Endometrial microvascular endothelial cells (primary cell): ENCODE data around the gene MAPK7. TPM values are rescaled to one million over a fixed set of nuclear protein-coding genes. Genes with fewer than 3 reads are reported as not detected.

Source experiments
- in situ Hi-C: cut with HindIII; loops from 2 replicates; pipeline ENCODE4 v1.10.0; 2017; ENCODE audit warnings: low sequenced_read_pairs, low pct_unique_long_range_greater_than_20kb; ENCODE audit errors: inconsistent ontology term
- total RNA-seq: library from RNA; depleted of rRNA; stranded (reverse); fragments of >200 nt; gene quantifications from one replicate; pipeline ENCODE4 v1.2.3, GENCODE V29; 2015; ENCODE audit errors: inconsistent ontology term

MAPK7 gene
- 21.9 TPM for total RNA-seq

DNA sequence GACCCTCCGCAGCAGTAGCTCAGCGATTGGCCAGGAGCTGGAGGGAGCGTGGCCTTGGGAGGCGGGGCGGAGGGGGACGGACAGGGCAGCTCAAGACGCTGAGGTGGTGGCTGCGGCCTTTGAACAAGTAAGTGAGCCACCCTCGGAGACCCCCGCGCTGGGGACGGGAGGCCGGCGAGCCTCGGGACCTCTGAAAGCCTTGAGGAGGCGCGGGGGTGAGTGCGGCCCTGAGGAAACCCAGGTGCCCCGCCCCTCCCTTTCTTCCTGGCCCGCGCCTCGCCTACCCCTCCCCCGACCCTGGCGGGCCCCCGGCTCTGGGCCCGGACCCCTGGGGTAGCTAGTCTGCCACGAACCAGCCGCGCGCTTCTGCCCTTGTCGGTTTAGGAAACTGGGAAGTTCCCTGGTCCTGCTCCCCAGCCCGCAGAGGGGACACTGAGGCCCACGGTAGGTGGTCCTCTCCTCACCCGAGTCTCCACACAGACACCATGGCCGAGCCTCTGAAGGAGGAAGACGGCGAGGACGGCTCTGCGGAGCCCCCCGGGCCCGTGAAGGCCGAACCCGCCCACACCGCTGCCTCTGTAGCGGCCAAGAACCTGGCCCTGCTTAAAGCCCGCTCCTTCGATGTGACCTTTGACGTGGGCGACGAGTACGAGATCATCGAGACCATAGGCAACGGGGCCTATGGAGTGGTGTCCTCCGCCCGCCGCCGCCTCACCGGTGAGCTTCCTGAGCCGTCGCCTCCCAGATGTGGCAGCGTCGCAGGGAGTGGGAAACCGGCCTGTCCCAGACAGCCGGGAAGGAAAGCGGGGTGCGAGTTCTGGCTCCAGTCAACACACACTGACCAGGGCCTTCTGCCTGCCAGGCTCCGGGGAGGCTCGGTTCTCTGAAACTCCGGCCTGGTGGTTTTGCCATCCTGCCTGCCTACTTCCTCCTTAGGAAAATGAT, at the start of gene MAPK7:
Gene MAPK7 (plus strand): TSS at position 83 of the 945 bp plus-strand sequence. CDS start 403 bp downstream, at position 486.
- in situ Hi-C loops: no loop called here

- in situ Hi-C loops: no loop called here
These were observed 49.2 kb upstream of the MAPK7 start for GRCh38 chr17:19329136-19329535.

DNA sequence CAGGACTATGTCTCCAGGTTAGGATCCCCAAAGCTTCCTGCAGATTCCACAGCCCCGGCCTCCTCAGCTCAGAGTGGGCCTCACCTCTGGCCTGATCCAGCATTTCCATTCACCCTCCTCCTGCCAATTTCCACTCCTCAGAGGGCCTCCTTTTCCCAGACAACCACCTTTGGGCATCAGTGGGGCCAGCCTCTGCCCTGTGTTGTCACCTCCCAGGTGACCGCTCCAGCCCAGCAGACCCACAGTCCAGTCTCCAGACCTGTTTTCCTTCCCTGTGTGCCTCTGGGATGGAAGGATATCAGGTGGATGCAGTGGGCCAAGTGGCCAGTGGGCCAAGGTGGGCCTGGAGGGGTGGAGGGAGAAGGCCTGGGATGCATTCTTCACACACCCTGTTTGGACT, 48.5 kb upstream of the MAPK7 start:
- in situ Hi-C loops: no loop called here

DNA sequence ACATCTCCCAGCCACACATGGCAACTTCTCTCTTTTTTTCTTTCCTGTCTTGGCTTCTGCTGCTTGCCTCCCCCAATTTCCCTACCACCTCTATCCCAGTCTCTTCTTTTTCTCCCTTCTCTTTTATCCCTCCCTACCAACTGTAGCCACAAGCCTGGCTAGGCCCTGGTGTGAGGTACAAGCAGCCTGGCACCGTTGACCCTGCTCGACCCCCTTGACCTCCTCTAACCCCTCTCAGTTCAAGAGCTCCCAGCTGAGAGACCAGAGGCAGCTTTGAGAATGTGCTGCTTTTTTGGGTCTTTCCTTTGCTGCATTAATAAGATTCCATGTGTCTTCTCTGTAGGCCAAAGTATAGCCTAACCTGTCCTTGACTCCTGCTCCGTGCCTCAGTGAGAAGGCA, 48.0 kb upstream of the MAPK7 start:
- in situ Hi-C loops: no loop called here

DNA sequence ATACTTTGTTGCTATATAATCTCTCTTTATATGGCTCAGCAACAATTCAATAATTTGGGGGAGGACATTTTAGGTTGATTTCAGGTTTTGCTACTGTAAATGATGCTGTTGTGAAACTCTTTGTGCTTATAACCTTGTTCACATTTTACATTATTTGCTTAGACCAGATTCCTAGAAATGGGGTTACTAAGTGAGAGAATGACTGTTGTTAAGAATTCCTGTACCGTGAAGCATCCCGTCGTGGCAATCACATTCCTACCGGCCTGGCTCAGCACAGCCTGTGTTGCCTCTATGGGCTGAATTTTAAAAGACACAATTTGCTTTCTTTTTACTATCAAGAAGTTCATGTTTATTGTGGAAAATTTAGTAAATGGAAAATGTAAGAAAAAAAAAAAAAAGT, 47.2 kb upstream of the MAPK7 start:
- in situ Hi-C loops: no loop called here

DNA sequence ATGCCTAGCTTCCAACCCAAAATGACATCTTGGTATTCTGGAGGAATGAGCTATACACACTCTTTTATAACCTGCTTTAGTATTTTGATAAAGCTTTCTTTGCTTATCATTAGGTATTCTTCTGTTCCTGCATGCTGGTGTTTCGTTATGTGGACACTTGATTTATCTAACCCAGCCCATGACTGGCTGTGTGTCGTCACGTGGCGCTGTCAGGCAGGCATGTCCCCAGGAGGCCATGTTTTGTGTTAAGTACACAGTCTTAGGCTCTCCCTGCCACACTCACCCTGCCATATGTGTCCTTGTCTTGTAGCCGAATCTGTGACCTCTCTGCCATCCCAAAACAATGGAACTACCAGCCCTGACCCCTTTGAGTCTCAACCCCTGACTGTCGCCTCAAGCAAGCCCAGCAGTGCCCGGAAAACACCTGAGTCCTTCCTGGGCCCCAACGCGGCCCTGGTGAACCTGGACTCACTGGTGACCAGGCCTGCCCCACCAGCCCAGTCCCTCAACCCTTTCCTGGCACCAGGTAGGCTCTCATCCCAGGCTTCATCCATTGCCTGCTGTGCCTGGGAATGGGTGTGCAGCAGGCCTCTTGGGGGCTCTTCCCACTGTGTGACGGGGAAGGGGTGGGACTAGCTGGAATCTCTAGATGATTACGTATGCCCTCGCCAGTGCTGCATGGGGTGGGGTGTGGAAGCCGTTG, 46.6 kb upstream of the MAPK7 start:
- in situ Hi-C loops: no loop called here

DNA sequence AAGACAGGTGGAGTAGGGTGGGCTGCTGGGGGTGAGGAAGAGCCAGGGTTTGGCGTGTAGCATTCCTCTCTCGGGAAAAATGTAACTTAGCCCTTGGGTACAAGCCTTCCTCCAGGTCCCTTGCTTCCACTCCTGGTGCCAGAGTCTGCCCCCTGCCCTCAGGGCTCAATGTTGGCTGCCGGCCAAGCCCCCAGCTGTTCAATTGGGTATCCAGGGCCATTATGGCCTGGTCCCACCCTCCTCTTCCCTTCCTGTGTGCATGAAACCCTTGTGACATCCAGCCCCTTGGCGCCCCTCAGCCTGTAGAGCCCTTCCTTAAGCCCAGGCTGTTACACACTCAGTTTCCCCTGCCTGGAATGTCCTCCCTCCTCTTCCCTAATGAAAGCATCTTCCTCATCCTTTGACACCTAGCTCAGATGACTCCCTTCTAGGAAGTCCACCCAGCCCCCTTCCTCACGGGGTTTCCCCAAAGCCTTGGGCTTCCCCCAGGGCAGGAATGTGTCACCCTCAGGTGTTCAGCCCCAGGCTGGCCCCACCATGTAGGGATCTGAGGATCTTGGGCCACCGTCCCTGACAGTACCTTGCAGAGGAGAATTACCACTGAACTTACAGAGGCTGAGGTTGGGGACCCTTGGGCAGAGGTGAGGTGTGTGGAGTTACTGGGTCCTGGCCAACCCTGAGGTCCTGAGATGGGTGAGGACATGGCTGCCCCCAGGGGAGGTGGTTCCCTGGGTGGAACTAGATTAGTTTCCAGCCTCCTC, 45.7 kb upstream of the MAPK7 start:
- in situ Hi-C loops: no loop called here

DNA sequence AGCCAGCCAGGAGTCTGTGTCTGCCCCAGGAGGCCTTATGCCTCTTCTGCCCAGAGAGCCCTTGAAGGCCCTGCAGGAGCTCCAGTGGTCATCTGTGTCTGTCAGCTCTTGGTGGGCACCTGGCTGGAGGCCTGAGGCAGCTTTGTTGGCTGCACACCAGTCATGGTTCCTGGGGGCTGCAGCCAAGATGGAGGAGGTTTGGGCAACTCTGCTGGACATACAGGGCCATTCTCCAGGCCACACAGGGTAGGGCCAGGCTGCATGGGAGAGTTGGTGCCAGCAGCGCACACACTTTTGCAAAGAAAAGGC, 45.2 kb upstream of the MAPK7 start:
- in situ Hi-C loops: no loop called here

GRCh38 chr17:19333736-19334290, 44.5 kb upstream of the MAPK7 start:
- in situ Hi-C loops: no loop called here

DNA sequence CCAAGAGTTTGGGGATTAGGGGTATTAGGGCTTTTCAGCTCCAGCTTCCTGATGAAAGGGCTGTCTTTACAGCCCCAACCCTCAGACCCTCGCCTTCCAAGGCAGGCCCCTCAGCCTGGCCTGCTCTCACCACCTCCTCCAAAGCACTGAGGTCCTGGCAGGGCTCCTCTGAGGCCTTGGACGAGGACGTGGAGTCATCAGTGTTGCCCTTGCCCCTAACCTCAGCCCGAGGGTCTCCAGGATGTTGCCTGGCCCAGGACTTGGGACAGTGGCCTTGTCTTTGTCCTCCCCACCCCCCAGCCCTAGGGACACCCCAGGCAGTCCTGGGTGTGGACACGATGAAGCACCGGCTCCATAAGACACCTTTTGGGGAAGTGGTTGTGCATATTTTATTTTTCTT, 44.0 kb upstream of the MAPK7 start:
- in situ Hi-C loops: no loop called here

- in situ Hi-C loops: no loop called here
These were observed 42.2 kb upstream of the MAPK7 start for GRCh38 chr17:19335951-19336631.

GRCh38 chr17:19336938-19337711, 41.2 kb upstream of the MAPK7 start:
- in situ Hi-C loops: no loop called here

DNA sequence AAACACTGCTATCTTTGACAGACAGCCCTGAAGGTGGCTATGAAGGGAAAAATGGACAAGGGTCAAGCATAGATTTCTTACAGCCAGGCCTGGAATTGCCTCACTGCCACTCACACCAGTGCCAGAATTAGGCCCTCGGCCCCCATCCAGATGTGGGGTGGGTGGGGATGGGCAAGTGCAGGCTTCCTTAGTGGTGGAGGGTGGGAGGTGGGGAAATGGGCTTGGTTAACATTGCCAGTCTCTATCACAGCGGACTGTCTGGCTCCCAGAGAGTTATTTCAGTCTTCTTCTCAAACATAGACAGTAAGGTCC, 40.6 kb upstream of the MAPK7 start:
- in situ Hi-C loops: no loop called here

DNA sequence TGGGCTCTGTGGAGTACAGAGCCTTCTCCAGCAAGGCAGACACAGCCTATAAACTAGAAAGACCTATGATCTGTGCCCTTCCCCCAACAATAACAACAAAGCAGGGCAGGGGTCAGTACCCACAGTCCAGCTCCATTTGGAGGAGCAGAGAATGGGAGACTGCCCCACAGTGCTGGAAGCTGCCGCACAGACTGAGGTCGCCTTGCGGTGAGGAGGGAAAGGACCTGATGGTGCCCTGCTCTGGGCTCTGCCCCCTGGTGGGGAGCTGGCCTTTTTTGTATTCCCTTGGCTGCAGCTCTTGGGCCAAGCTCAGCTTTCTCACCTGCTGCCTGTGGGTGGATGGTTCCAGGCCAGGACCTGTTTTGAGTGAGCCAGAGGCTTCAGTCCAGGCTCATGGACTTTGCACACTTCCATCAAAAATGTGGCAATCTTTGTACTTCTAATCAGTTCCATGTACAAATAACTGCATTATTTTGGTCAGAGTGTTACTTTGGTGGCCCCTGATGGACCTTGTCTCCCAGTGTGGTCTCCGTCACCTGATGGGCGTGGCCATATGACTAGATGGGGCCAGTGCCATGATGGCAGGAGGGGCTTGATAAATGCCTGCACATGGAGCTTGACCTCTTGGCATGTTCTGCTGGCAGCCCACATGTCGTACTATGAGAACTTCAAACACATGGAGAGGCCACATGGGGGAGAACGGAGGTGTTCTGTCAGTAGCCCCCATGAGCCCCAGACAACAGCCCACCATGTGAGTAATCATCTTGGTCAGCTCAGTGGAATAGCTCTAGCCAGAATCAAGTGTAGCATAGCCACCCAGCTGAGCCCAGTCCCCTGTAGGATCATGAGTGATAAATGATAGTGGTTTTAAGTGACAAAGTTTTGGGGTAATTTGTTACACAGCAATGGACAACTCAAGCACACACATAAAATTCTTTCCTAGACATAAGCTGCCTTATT, 40.0 kb upstream of the MAPK7 start:
- in situ Hi-C loops: no loop called here

GRCh38 chr17:19339341-19339815, 38.9 kb upstream of the MAPK7 start:
- in situ Hi-C loops: no loop called here

- in situ Hi-C loops: no loop called here
These were observed 37.1 kb upstream of the MAPK7 start for GRCh38 chr17:19341211-19341631.
